GM12878 (cell line): ENCODE results near the gene NHSL2. TPM values are rescaled to one million over a fixed set of nuclear protein-coding genes. Genes with fewer than 3 reads are reported as not detected.

Experiments used
- ATAC-seq: fragments of 200-7000 bp; cut with Tn5 transposase; 3 replicates; pipeline ENCODE4 v1.9.1; 2020; ENCODE audit warnings: mild to moderate bottlenecking, moderate library complexity
- BruUV-seq: library from RNA; stranded (reverse); fragments of 400-500 nt; replicated peaks from 2 replicates; lab custom pipeline; 2021; lab: Mats Ljungman, UMichigan
- CTCF ChIA-PET: fragments of 300-600 bp; sonication (Branson Sonifier 250); formaldehyde crosslinking; extraction: SDS; loops from one replicate; lab custom pipeline; 2021; ENCODE audit warnings: inconsistent platforms; lab: Yijun Ruan, JAX
- POLR2A ChIA-PET: fragments of 350-600 bp; formaldehyde crosslinking; extraction: SDS; loops from one replicate; lab custom pipeline; 2021; ENCODE audit warnings: inconsistent platforms; lab: Charles Lee
- RAD21 ChIA-PET: fragments of 300-600 bp; sonication (Branson Sonifier 250); formaldehyde crosslinking; loops from one replicate; lab custom pipeline; 2023; ENCODE audit warnings: antibody characterized with exemption; ENCODE audit not compliant: unreplicated experiment; lab: Charles Lee
- SMC1A ChIA-PET: fragments of 300-600 bp; sonication (Branson Sonifier 250); formaldehyde crosslinking; loops from one replicate; lab custom pipeline; 2023; ENCODE audit not compliant: unreplicated experiment, uncharacterized antibody; lab: Charles Lee
- DNase-seq: peaks from one replicate; pipeline ENCODE4 v3.0.0-alpha.2; 2011; ENCODE audit warnings: low read depth, low spot score
- FAIRE-seq: peaks from 3 replicates; lab custom pipeline; 2011; peaks lifted over from hg19 to GRCh38; lab: Jason Lieb, UNC
- H2AFZ ChIP-seq: 2 replicates; pipeline ENCODE4 v1.6.0; 2011; ENCODE audit warnings: low read depth, low read length, control low read depth; ENCODE audit not compliant: control insufficient read depth
- H3K27ac ChIP-seq: 2 replicates; pipeline ENCODE4 v1.5.1; 2011; ENCODE audit warnings: control low read depth; ENCODE audit not compliant: control insufficient read depth, insufficient read depth
- H3K27me3 ChIP-seq, 2 experiments: replicated peaks in 1 of 2; 2 replicates each; pipeline versions ENCODE4 v1.6.0 to v1.6.1; 2011; ENCODE audit warnings: low read length in 1 of 2; ENCODE audit not compliant: control insufficient read depth in 2 of 2, insufficient read depth in 2 of 2
- H3K36me3 ChIP-seq, 2 experiments: 2 replicates each; pipeline ENCODE4 v1.5.1; 2011; ENCODE audit warnings: low read length in 1 of 2; ENCODE audit not compliant: control insufficient read depth in 2 of 2, insufficient read depth in 2 of 2
- H3K4me1 ChIP-seq: 2 replicates; pipeline ENCODE4 v1.6.1; 2011; ENCODE audit warnings: mild to moderate bottlenecking, low read length, moderate library complexity, mixed read lengths; ENCODE audit not compliant: control insufficient read depth, insufficient read depth
- H3K4me2 ChIP-seq: 2 replicates; pipeline ENCODE4 v1.6.0; 2011; ENCODE audit warnings: control low read depth; ENCODE audit not compliant: control insufficient read depth, insufficient read depth
- H3K4me3 ChIP-seq: fragments of 200-600 bp; sonication (generic); 2 replicates; pipeline ENCODE4 v1.5.1; 2016
- H3K79me2 ChIP-seq: 2 replicates; pipeline ENCODE4 v1.6.0; 2011; ENCODE audit warnings: low read length; ENCODE audit not compliant: control insufficient read depth, insufficient read depth
- H3K9ac ChIP-seq: 2 replicates; pipeline ENCODE4 v1.8.0; 2011; ENCODE audit warnings: low read length, control low read depth, mixed read lengths; ENCODE audit not compliant: control insufficient read depth, insufficient read depth
- H3K9me3 ChIP-seq: replicated peaks from 3 replicates; pipeline ENCODE4 v1.5.1; 2011; ENCODE audit warnings: mild to moderate bottlenecking, low read length; ENCODE audit not compliant: control insufficient read depth, insufficient read depth
- H4K20me1 ChIP-seq: 2 replicates; pipeline ENCODE4 v1.6.0; 2011; ENCODE audit not compliant: control insufficient read depth, insufficient read depth
- BCL11A ChIP-seq: IDR thresholded peaks from 2 replicates; pipeline ENCODE4 v1.6.1; 2011; ENCODE audit warnings: low read depth, low read length
- CBX5 ChIP-seq: sonication (generic); IDR thresholded peaks from 2 replicates; pipeline ENCODE4 v1.6.1; 2016; ENCODE audit warnings: low read depth, moderate library complexity, mild to moderate bottlenecking, inconsistent platforms
- CHD1 ChIP-seq: IDR thresholded peaks from 2 replicates; pipeline ENCODE4 v1.6.1; 2012; ENCODE audit warnings: low read depth, low read length, improper control_type of control experiment
- EZH2 ChIP-seq: IDR thresholded peaks from 2 replicates; pipeline ENCODE4 v1.6.1; 2012; ENCODE audit warnings: low read depth, mild to moderate bottlenecking, control low read depth, inconsistent platforms, low read length, borderline replicate concordance; ENCODE audit not compliant: control insufficient read depth
- JUNB ChIP-seq: IDR thresholded peaks from 2 replicates; pipeline ENCODE4 v1.6.1; 2016; ENCODE audit warnings: antibody characterized with exemption, mild to moderate bottlenecking
- MTA3 ChIP-seq: IDR thresholded peaks from 2 replicates; pipeline ENCODE4 v1.6.1; 2012; ENCODE audit warnings: low read length, inconsistent platforms, borderline replicate concordance
- PAX5 ChIP-seq: IDR thresholded peaks from 2 replicates; pipeline ENCODE4 v1.6.1; 2011; ENCODE audit warnings: low read depth, low read length, borderline replicate concordance
- RB1 ChIP-seq: fragments of 450-650 bp; formaldehyde crosslinking; IDR thresholded peaks from 2 replicates; pipeline ENCODE4 v1.6.1; 2017; ENCODE audit warnings: mild to moderate bottlenecking, borderline replicate concordance
- RFX5 ChIP-seq: IDR thresholded peaks from 2 replicates; pipeline ENCODE4 v1.6.1; 2011; ENCODE audit warnings: low read depth, low read length, improper control_type of control experiment
- SIN3A ChIP-seq: IDR thresholded peaks from 2 replicates; pipeline ENCODE4 v1.6.1; 2012; ENCODE audit warnings: low read depth, low read length, improper control_type of control experiment
- SRF ChIP-seq, 2 experiments: IDR thresholded peaks; 2 replicates each; pipeline ENCODE4 v1.6.1; 2011; ENCODE audit warnings: low read depth in 2 of 2, low read length in 2 of 2, mild to moderate bottlenecking in 1 of 2, moderate library complexity in 1 of 2
- TBL1XR1 ChIP-seq: IDR thresholded peaks from 2 replicates; pipeline ENCODE4 v1.6.1; 2012; ENCODE audit warnings: low read depth, low read length, improper control_type of control experiment
- ZNF384 ChIP-seq: IDR thresholded peaks from 2 replicates; pipeline ENCODE4 v1.6.1; 2012; ENCODE audit warnings: low read depth, mild to moderate bottlenecking, low read length, improper control_type of control experiment, borderline replicate concordance
- WGBS: methylation state at CpG from one replicate; pipeline ENCODE4 v1.1.6; 2016; ENCODE audit warnings: low lambda C conversion rate; ENCODE audit not compliant: insufficient replicate concordance, insufficient coverage; ENCODE audit errors: missing lambda C conversion rate; 5-methylcytosine and 5-hydroxymethylcytosine counted together
- in situ Hi-C: fragments of 300-500 bp; cut with MboI; formaldehyde crosslinking; loops from 9 replicates; pipeline ENCODE4 v1.14.3; 2018; ENCODE audit warnings: mixed read lengths
- intact Hi-C: fragments of 100-400 bp; cut with micrococcal nuclease; formaldehyde crosslinking; loops from one replicate; pipeline ENCODE4 v1.14.2; 2022; ENCODE audit not compliant: unreplicated experiment
- polyA plus RNA-seq, 11 experiments: library from polyadenylated mRNA; depleted of rRNA in 4 of 11; unstranded in 6 of 11; stranded (reverse) in 5 of 11; fragments of >200 nt; fragmentation: Nextera tagmentation in 4 of 11; fragmentation: Illumina TruSeq in 1 of 11; extraction: Ambion mirVana in 4 of 11; extraction: Trizol in 1 of 11; gene quantifications; 1 replicate in 1 of 11; 2 replicates in 10 of 11; pipeline versions ENCODE4 v1.2.1 to v1.2.3, GENCODE V29; 2011 to 2016; ENCODE audit warnings: inconsistent platforms in 2 of 11, missing spikeins in 2 of 11, low read depth in 1 of 11
- total RNA-seq, 4 experiments: library from RNA; depleted of rRNA in 3 of 4; stranded (reverse); fragments of >200 nt in 3 of 4; fragmentation: Illumina TruSeq in 1 of 4; extraction: Trizol in 1 of 4; gene quantifications; 2 replicates each; pipeline versions ENCODE4 v1.2.1 to v1.2.3, GENCODE V29; 2013 to 2021
- TF ChIP-seq, protein P1 (sequence below): IDR thresholded peaks from 2 replicates; pipeline ENCODE4 v1.6.1; 2011; ENCODE audit warnings: low read depth, mild to moderate bottlenecking, low read length, moderate library complexity, borderline replicate concordance; ENCODE audit errors: extremely low read depth
- TF ChIP-seq, protein P2 (sequence below): fragments of 450-650 bp; IDR thresholded peaks from 2 replicates; pipeline ENCODE4 v1.6.1; 2017; ENCODE audit warnings: low read depth, mild to moderate bottlenecking, moderate library complexity

Gene NHSL2
- total and polyA plus RNA-seq, 10 of the 15 experiments (the other 5 are each of a cell fraction or from before 2014, with no cell fraction given) = 0.05 to 0.53 (median 0.07) TPM; not detected in 2

DNA sequence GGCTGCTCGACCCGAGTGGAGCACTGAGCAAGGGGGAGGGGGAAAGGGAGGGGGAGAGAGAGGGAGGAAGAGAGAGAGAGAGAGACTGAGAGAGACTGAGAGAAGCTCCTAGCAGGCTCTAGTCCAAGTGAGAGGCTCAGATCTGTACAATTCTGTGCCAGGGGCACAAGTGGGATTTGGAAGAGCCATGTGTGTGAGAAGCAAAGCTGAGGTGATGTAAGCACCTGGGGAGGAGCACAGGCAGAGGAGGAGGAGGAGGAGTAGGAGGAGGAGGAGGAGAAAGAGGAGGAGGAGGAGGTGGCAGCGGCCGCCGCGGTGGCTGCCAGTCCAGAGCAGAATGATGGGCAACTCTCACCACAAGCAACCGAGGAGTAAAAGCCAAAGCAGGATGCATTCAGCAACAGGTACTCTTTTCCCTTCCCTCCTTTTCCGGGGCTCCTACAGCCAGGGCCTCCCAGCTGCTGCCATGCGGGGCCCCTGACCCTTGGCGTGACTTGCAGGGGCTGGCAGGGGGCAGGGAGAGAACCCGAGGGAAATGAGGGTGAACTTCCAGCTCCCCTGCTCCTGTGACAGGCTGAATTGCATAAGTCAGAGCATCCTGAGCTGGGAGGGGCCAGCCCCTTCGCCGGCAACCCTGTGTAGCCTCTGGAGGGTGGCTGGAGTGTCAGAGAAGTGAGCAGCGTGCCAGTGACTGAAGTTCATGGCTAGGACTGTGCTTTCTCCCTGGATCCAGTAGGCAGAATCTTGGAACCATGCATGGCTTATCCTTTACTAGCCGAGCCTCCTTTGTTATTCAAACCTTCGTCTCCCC, 158.9 kb downstream of the NHSL2 start:
- DNase-seq (no peak), ATAC-seq (no peak), FAIRE-seq (no peak)
- no peak overlapping the region for H3K4me3 ChIP-seq
- RAD21 ChIA-PET = no interaction called here
- SMC1A ChIA-PET = no interaction called here
- H3K9me3 ChIP-seq = no peaks in the 10 kb centered on the region
- H3K4me2 ChIP-seq = no peak overlapping the region
- POLR2A ChIA-PET = no interaction called here
- H3K4me1 ChIP-seq = no peaks in the 10 kb centered on the region
- H4K20me1 ChIP-seq = no peaks in the 10 kb centered on the region
- H3K36me3 ChIP-seq = no peaks in the 10 kb centered on the region
- peaks cover 4 to 21% of the 10 kb centered on the region in 2 experiments; a peak in 3 of 4 replicates for H3K27me3 ChIP-seq
- TF ChIP-seq SIN3A (no peak), JUNB (no peak), ZNF384 (no peak), RFX5 (no peak)
- no peak overlapping the region for H3K9ac ChIP-seq
- 17% methylated on average over 15 of the region's 16 CpGs for WGBS
- CTCF ChIA-PET = no interaction called here
- no peak overlapping the region for H2AFZ ChIP-seq
- H3K27ac ChIP-seq = no peak overlapping the region
- H3K79me2 ChIP-seq = no peaks in the 10 kb centered on the region
- intact Hi-C loops = no loop called here
- BruUV-seq = no TSS peak
- in situ Hi-C loops = no loop called here

DNA sequence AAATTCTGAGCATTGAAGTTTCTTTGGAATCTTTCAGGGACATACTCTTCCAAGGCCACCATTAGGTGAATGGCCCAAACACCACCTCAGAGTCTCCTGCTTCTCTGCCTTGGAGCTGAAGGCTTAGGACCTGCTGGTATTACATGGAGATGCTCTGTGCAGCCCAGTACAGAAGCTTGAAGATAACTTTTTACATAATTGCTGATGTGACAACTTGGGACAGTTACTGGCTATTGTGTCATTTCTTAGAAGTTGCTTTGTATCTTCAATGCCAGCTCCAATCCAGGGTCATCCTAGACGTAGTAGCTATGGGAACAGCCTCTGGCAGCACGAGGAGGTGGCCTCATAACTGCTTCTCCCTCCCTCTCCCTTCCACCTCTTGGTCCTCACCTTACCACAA, 160.6 kb downstream of the NHSL2 start:
- DNase-seq (no peak), ATAC-seq (no peak), FAIRE-seq (no peak)
- 0% methylated on average over 2 of the region's 2 CpGs for WGBS
- ChIA-PET CTCF (no interaction called here), RAD21 (no interaction called here), SMC1A (no interaction called here), POLR2A (no interaction called here)
- intact Hi-C loops (no loop called here), in situ Hi-C loops (no loop called here)
- Histone ChIP-seq H3K9me3 (no peaks in the 10 kb centered on the region), H3K27me3 (peaks cover 2 to 14% of the 10 kb centered on the region in 2 experiments; a peak in 3 of 4 replicates), H3K4me1 (no peaks in the 10 kb centered on the region), H3K27ac (no peak overlapping the region), H2AFZ (no peak overlapping the region), H3K36me3 (no peaks in the 10 kb centered on the region), H3K9ac (no peak overlapping the region), H3K4me3 (no peak overlapping the region), H4K20me1 (no peaks in the 10 kb centered on the region), H3K79me2 (no peaks in the 10 kb centered on the region), H3K4me2 (no peak overlapping the region)
- no TSS peak for BruUV-seq
- TF ChIP-seq RB1 (no peak), BCL11A (no peak), EZH2 (no peak), PAX5 (no peak), SRF (IDR thresholded peaks at IDR 0.05; ENCODE audit: low read depth in 2 of 2, low read length in 2 of 2) (no peak), TBL1XR1 (no peak), JUNB (no peak), MTA3 (no peak), CBX5 (no peak), CHD1 (no peak)
- TF ChIP-seq, protein P1, sequence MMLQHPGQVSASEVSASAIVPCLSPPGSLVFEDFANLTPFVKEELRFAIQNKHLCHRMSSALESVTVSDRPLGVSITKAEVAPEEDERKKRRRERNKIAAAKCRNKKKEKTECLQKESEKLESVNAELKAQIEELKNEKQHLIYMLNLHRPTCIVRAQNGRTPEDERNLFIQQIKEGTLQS = no peak
- TF ChIP-seq, protein P2, sequence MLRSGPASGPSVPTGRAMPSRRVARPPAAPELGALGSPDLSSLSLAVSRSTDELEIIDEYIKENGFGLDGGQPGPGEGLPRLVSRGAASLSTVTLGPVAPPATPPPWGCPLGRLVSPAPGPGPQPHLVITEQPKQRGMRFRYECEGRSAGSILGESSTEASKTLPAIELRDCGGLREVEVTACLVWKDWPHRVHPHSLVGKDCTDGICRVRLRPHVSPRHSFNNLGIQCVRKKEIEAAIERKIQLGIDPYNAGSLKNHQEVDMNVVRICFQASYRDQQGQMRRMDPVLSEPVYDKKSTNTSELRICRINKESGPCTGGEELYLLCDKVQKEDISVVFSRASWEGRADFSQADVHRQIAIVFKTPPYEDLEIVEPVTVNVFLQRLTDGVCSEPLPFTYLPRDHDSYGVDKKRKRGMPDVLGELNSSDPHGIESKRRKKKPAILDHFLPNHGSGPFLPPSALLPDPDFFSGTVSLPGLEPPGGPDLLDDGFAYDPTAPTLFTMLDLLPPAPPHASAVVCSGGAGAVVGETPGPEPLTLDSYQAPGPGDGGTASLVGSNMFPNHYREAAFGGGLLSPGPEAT = no peak
